ENCODE measurements around the gene TACC2.

The TACC2 gene

DNA sequence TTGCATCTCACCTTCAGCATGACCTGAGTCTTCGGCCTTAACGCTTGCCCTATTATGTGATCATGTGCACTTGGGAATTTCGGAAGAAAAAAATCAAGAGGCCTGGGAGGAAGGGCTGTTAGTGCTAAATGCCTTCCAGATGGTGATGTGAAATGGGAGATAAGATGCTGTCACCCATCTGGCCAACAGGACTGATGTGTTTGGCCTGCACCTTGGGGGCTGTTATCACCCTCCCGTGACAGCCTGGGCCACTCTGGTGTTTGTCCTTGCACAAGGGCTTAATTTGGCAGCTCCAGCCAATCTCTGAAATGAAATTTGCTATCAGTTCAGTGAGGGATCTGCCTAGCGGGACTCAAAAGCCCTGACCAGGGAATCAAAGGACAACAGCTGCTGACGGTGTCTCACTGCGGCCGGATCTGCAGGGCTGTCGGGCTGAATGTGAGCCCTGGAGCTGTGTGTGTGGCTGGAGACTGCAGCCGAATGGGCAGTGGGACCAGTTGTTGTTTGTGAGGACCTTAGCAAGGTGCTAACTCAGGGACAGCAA lies 150.7 kb downstream of the TACC2 start:
- TF ChIP-seq REST (IDR thresholded peaks at IDR 0.05; ENCODE audit: insufficient read depth in 1 of 2, low read depth in 2 of 2, low read length in 2 of 2): no peak
- no peak for TF ChIP-seq FOXP2 (optimal IDR thresholded peaks at IDR 0.05; ENCODE audit: borderline replicate concordance, extremely low read depth, extremely low read length, insufficient read depth)
- TF ChIP-seq SIN3A (IDR thresholded peaks at IDR 0.05; ENCODE audit: borderline replicate concordance, insufficient read depth, low read length): no peak

DNA sequence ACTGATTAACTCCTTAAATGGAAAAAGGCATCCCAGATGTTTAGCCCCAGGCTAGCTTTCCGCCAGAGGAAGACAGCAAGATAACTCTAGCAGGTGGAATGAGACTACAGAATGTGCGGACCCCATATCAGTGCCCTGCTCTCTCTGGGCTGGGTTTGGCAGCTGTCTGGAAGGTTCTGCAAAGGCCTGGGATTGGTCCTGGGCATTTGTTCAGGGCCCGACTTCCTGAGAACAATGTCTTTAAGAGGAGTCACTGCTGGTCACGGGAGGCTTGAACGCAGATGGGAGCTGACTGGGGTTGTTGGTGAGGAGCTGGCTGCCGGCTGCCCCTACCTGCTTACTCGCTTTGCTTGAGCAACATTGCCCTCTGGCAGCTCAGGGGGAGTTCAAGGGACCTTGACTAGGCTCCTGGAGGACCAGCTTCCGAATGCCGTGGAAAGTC lies 151.5 kb downstream of the TACC2 start:
- no peak for TF ChIP-seq TAF1 (IDR thresholded peaks at IDR 0.05; ENCODE audit: borderline replicate concordance, insufficient read depth, low read length)
- TF ChIP-seq FOXP2 (optimal IDR thresholded peaks at IDR 0.05; ENCODE audit: borderline replicate concordance, extremely low read depth, extremely low read length, insufficient read depth): no peak
- no peak for TF ChIP-seq REST (IDR thresholded peaks at IDR 0.05; ENCODE audit: insufficient read depth in 1 of 2, low read depth in 2 of 2, low read length in 2 of 2)
- no peak for TF ChIP-seq POLR2AphosphoS5 (IDR thresholded peaks at IDR 0.05; ENCODE audit: low read depth, low read length)
- TF ChIP-seq SIN3A (IDR thresholded peaks at IDR 0.05; ENCODE audit: borderline replicate concordance, insufficient read depth, low read length): no peak

DNA sequence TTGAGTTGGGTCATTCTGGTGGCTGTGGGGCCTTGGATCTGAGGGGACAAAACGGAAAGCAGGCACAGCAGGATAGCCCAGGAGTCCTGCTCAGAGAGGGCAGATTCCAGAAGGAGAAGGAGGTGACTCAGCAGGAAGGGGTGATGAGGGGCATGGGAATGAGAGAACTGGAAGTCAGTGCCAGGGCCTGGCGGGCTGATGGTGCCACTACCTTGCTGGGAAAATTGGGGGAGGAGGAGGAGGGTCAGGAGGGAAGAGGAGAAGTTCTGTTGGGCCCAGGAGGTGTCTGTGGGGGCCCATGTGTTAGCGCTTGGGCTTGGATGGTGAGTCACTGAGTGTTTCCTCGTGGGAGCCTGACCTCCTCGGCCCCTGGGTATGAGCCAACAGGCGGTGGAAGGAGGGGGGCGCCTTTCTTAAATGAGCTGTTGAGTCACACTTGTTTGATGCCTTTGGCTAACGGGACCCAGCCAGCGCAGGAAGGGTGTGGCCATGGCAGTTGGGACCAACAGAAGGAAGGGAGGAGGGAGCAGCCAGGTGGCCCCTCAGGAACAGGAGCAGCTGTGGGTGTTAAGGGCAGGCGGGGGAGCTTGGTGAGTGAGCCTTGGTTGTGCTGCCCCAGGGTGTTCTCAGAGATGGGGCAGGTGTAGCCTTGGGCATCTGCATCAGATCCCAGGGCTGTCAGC lies 152.1 kb downstream of the TACC2 start:
- TF ChIP-seq REST (IDR thresholded peaks at IDR 0.05; ENCODE audit: insufficient read depth in 1 of 2, low read depth in 2 of 2, low read length in 2 of 2): no peak
- TF ChIP-seq SIN3A (IDR thresholded peaks at IDR 0.05; ENCODE audit: borderline replicate concordance, insufficient read depth, low read length): no peak
- TF ChIP-seq FOXP2 (optimal IDR thresholded peaks at IDR 0.05; ENCODE audit: borderline replicate concordance, extremely low read depth, extremely low read length, insufficient read depth): no peak
- no peak for TF ChIP-seq TAF1 (IDR thresholded peaks at IDR 0.05; ENCODE audit: borderline replicate concordance, insufficient read depth, low read length)
- TF ChIP-seq POLR2AphosphoS5 (IDR thresholded peaks at IDR 0.05; ENCODE audit: low read depth, low read length): no peak

DNA sequence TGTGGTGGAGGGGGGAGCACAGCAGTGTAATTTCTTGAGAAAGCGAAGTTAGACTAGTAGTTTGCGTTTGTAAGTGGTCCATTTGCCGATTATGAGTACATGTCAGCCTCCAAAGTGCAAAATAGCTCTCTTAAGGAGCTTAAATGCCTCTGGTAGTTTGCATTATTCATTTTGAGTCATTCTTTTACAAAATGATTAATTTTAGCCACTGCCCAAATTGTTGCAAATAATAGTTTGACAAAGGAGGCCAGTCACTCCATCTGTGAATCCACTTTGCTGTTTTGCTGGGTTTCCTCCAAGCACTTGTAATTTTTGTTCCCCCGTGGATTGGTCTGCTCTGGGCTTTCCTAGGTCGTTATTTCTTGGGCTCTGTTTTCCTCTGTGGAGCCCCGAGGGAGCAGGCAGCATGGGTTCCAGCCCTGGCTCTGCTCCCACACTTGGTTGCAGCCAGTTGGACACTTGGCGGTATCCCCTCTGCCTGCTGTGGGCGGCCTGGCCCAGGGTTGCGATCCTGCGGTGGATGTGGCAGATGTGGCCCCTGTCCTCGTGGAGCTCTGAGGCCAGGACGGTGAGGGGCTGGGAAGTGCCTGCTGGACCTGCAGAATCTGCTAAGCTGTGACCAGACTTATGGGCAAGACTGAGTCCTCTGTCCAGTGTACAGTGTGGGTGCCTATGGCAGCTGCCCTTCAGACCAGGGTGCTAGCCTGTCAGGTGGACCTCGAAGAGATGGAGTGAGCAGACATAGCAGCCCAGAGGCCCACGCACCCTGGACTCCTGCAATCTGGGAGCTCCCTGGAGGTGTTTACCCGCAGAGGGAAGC lies 153.1 kb downstream of the TACC2 start:
- TF ChIP-seq FOXP2 (optimal IDR thresholded peaks at IDR 0.05; ENCODE audit: borderline replicate concordance, extremely low read depth, extremely low read length, insufficient read depth): no peak
- no peak for TF ChIP-seq POLR2AphosphoS5 (IDR thresholded peaks at IDR 0.05; ENCODE audit: low read depth, low read length)
- TF ChIP-seq REST (IDR thresholded peaks at IDR 0.05; ENCODE audit: insufficient read depth in 1 of 2, low read depth in 2 of 2, low read length in 2 of 2): no peak
- no peak for TF ChIP-seq SIN3A (IDR thresholded peaks at IDR 0.05; ENCODE audit: borderline replicate concordance, insufficient read depth, low read length)
- TF ChIP-seq TAF1 (IDR thresholded peaks at IDR 0.05; ENCODE audit: borderline replicate concordance, insufficient read depth, low read length): no peak

Data from PFSK-1 (cell line).